ENCODE data around the gene AFAP1. TPM values are rescaled to one million over a fixed set of nuclear protein-coding genes. Genes with fewer than 3 reads are reported as not detected.

The AFAP1 gene
- total and polyA plus RNA-seq, 2 donors (not counting 3 experiments of a cell fraction or from before 2014, with no cell fraction given) = 32.3 to 103 TPM

- Histone ChIP-seq H3K27me3 (ENCODE audit: control insufficient read depth in 2 of 2, insufficient read depth in 2 of 2, low read length in 2 of 2) (no peaks in the 10 kb centered on the region), H3K9me3 (replicated peaks; ENCODE audit: control insufficient read depth, insufficient read depth, low read length) (no peaks in the 10 kb centered on the region), H3K9ac (replicated peaks; ENCODE audit: extremely low read depth, insufficient read depth, low read length) (no peak overlapping the region), H3K36me3 (ENCODE audit: control insufficient read depth in 2 of 2, extremely low read depth in 1 of 2, insufficient read depth in 2 of 2, low read length in 2 of 2) (no peaks in the 10 kb centered on the region), H4K20me1 (replicated peaks; ENCODE audit: control insufficient read depth, extremely low read depth, insufficient read depth, low read length) (no peaks in the 10 kb centered on the region), H3K79me2 (ENCODE audit: control insufficient read depth, insufficient read depth, low read length) (peaks cover 95% of the 10 kb centered on the region), H3K4me2 (ENCODE audit: insufficient read depth, low read length) (no peak overlapping the region), H3K4me1 (ENCODE audit: control insufficient read depth, extremely low read depth, insufficient read depth, low read length) (peaks cover 31% of the 10 kb centered on the region), H3K27ac (ENCODE audit: insufficient read depth, low read depth, low read length) (no peak overlapping the region), H3K9me1 (replicated peaks; ENCODE audit: control insufficient read depth, extremely low read depth, insufficient read depth, low read length) (no peaks in the 10 kb centered on the region), H3K4me3 (replicated peaks in 1 of 3; ENCODE audit: insufficient read depth in 1 of 3, low read depth in 1 of 3, low read length in 3 of 3) (no peak overlapping the region), H2AFZ (ENCODE audit: low read depth, low read length) (no peak overlapping the region)
- CTCF ChIA-PET = no interaction called here
- FAIRE-seq (no peak), DNase-seq (ENCODE audit: low read depth, low spot score) (no peak)
- POLR2A ChIA-PET = no interaction called here
- TF ChIP-seq CTCF (IDR thresholded peaks at IDR 0.05; ENCODE audit: extremely low read depth in 1 of 2, insufficient read depth in 1 of 2, low read depth in 1 of 2, low read length in 2 of 2) = no peak
- no peak for TF ChIP-seq POLR2AphosphoS5 (IDR thresholded peaks at IDR 0.05; ENCODE audit: insufficient read depth, low read depth, low read length)
- TF ChIP-seq GATA2 (IDR thresholded peaks at IDR 0.05; ENCODE audit: insufficient read depth, insufficient read length, low read depth, low read length) = no peak
- TF ChIP-seq MYC (IDR thresholded peaks at IDR 0.05; ENCODE audit: low read depth, low read length) = no peak
- TF ChIP-seq JUN (IDR thresholded peaks at IDR 0.05; ENCODE audit: borderline replicate concordance, insufficient read depth, insufficient read length, low read depth) = no peak
- dilution Hi-C loops (cut with MboI; ENCODE audit: extremely low pct_ligation_motif_present, low sequenced_read_pairs) = no loop called here
- intact Hi-C loops (cut with micrococcal nuclease) = no loop called here
- BruUV-seq (replicated peaks) = no TSS peak
These were observed 45.5 kb downstream of the AFAP1 start for GRCh38 chr4:7894098-7894676.

- Histone ChIP-seq H3K9me3 (replicated peaks; ENCODE audit: control insufficient read depth, insufficient read depth, low read length) (no peaks in the 10 kb centered on the region), H3K79me2 (ENCODE audit: control insufficient read depth, insufficient read depth, low read length) (peaks cover 95% of the 10 kb centered on the region), H3K4me3 (replicated peaks in 1 of 3; ENCODE audit: insufficient read depth in 1 of 3, low read depth in 1 of 3, low read length in 3 of 3) (no peak overlapping the region), H3K36me3 (ENCODE audit: control insufficient read depth in 2 of 2, extremely low read depth in 1 of 2, insufficient read depth in 2 of 2, low read length in 2 of 2) (no peaks in the 10 kb centered on the region), H3K4me2 (ENCODE audit: insufficient read depth, low read length) (no peak overlapping the region), H3K9ac (replicated peaks; ENCODE audit: extremely low read depth, insufficient read depth, low read length) (no peak overlapping the region), H3K27ac (ENCODE audit: insufficient read depth, low read depth, low read length) (no peak overlapping the region), H3K27me3 (ENCODE audit: control insufficient read depth in 2 of 2, insufficient read depth in 2 of 2, low read length in 2 of 2) (no peaks in the 10 kb centered on the region), H4K20me1 (replicated peaks; ENCODE audit: control insufficient read depth, extremely low read depth, insufficient read depth, low read length) (no peaks in the 10 kb centered on the region), H3K4me1 (ENCODE audit: control insufficient read depth, extremely low read depth, insufficient read depth, low read length) (peaks cover 31% of the 10 kb centered on the region), H3K9me1 (replicated peaks; ENCODE audit: control insufficient read depth, extremely low read depth, insufficient read depth, low read length) (no peaks in the 10 kb centered on the region), H2AFZ (ENCODE audit: low read depth, low read length) (no peak overlapping the region)
- intact Hi-C loops (cut with micrococcal nuclease) = no loop called here
- BruUV-seq (replicated peaks) = no TSS peak
- ChIA-PET CTCF (no interaction called here), POLR2A (no interaction called here)
- no peak for FAIRE-seq
- no peak for TF ChIP-seq POLR2AphosphoS5 (IDR thresholded peaks at IDR 0.05; ENCODE audit: insufficient read depth, low read depth, low read length)
- no peak for TF ChIP-seq MAX (IDR thresholded peaks at IDR 0.05; ENCODE audit: insufficient read depth, insufficient read length)
- TF ChIP-seq MYC (IDR thresholded peaks at IDR 0.05; ENCODE audit: low read depth, low read length) = no peak
- no peak for TF ChIP-seq JUN (IDR thresholded peaks at IDR 0.05; ENCODE audit: borderline replicate concordance, insufficient read depth, insufficient read length, low read depth)
- TF ChIP-seq POLR2A (IDR thresholded peaks at IDR 0.05; ENCODE audit: low read depth, low read length) = no peak
- TF ChIP-seq FOS (IDR thresholded peaks at IDR 0.05; ENCODE audit: borderline replicate concordance, insufficient read depth, low read length) = no peak
- no peak for TF ChIP-seq CTCF (IDR thresholded peaks at IDR 0.05; ENCODE audit: extremely low read depth in 1 of 2, insufficient read depth in 1 of 2, low read depth in 1 of 2, low read length in 2 of 2)
- TF ChIP-seq GATA2 (IDR thresholded peaks at IDR 0.05; ENCODE audit: insufficient read depth, insufficient read length, low read depth, low read length) = no peak
- no peak for TF ChIP-seq EZH2 (IDR thresholded peaks at IDR 0.05; ENCODE audit: borderline replicate concordance, low read depth, low read length, severe bottlenecking)
- dilution Hi-C loops (cut with MboI; ENCODE audit: extremely low pct_ligation_motif_present, low sequenced_read_pairs) = no loop called here
- no peak for DNase-seq (ENCODE audit: low read depth, low spot score)
These were observed 46.1 kb downstream of the AFAP1 start for GRCh38 chr4:7893539-7893938.
